Measurements from ENCODE around the gene CASP4.
"Not testable (repeated sequence)": the region's sequence is repeated elsewhere in the genome, so short reads cannot be mapped to it uniquely, and the experiment has no call there.

The CASP4 gene

GRCh38 chr11:104968355-104968855 is at the start of gene CASP4:
CASP4 (minus strand) TSS chr11:104968574; CDS start chr11:104968525, 49 bp downstream.
- DNase-seq = peak; percentile 55

GRCh38 chr11:105007463-105007862 is 39.1 kb upstream of the CASP4 start:
- DNase-seq = no peak

- no peak for DNase-seq
Observed at GRCh38 chr11:105005451-105005845, 37.1 kb upstream of the CASP4 start.

DNA sequence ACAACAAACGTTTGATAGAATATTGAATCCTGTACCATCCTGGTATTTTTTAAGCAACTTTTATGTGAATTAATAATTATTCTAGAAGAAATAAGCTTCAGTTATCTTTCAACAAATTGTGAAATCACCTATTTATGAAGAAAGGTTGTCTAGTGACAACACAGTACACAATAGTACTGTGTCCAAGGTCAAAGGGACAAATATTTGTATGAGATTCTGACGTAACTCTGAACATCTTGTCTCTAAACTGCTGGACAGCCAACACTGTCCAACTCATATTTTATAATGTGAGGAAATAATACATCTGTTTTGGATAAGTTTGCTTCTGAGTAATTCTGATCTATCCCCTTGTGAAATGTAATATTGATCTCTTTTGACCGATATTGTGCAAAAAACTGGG is 35.6 kb upstream of the CASP4 start:
- no peak for DNase-seq

GRCh38 chr11:105003151-105003550 is 34.8 kb upstream of the CASP4 start:
- DNase-seq = no peak

- peak; percentile 37 for DNase-seq
Observed at GRCh38 chr11:105000797-105001196, 32.4 kb upstream of the CASP4 start.

- DNase-seq = no peak
Observed at GRCh38 chr11:105000167-105000566, 31.8 kb upstream of the CASP4 start.

GRCh38 chr11:104999721-105000120 is 31.3 kb upstream of the CASP4 start:
- DNase-seq = no peak

- peak; percentile 54 for DNase-seq
Observed at GRCh38 chr11:104997288-104997687, 28.9 kb upstream of the CASP4 start.

DNA sequence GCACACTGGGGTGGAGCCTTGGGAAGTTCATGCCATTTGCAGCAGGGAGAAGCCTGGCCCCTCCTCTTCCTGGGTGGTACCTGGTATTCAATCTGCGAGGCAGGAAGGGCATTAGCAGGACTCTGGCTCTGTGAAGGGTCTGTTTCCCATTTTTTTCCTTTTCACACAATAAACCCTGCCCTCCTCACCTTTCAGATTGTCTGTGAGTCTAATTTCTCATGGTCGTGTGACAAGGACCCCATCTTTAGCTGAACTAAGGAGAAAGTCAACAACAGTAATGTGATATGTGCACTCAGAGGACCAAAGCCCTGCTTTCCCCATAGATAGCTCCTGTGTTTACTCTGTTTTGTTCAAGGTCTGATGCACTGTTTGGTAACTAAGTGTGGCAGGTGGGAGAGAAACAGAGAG is 26.6 kb upstream of the CASP4 start:
- DNase-seq = no peak

DNA sequence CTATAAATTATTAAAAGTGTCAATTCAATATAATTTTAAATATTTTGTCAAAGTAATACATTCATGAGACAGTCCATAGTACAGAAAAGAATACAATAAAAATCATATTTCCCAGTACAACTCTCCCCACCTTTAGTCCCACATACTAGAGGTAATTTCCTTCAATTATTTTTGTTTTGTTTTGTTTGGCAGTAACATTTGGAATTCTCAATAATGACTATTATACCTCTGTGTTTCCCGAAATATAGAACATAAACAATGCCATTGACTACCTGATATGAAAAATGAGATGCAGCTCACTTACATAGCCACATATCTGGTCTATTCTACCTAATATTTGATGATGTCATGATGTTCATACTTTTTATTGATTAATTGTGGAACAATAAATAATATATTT is 24.4 kb upstream of the CASP4 start:
- DNase-seq = no peak

GRCh38 chr11:104991994-104992393 is 23.6 kb upstream of the CASP4 start:
- no peak for DNase-seq

DNA sequence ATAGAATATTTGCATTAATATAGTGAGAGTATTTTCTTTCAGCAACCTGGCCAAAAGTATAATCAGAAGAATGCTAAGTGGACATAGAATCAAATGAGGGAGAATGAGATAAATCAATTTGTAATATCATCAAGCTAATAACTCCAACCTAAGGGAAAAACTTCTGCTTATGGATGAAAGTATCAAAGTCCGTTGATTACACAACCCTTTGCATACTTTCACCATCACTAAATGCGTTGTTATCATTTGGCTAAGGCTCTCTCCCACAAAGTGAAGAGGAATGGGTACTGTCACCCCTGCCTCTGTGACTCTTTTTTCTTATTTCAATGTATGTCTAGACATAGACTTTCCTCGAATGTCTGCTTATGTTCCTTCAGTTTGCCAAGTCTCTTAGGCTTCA is 16.4 kb upstream of the CASP4 start:
- DNase-seq = no peak

DNA sequence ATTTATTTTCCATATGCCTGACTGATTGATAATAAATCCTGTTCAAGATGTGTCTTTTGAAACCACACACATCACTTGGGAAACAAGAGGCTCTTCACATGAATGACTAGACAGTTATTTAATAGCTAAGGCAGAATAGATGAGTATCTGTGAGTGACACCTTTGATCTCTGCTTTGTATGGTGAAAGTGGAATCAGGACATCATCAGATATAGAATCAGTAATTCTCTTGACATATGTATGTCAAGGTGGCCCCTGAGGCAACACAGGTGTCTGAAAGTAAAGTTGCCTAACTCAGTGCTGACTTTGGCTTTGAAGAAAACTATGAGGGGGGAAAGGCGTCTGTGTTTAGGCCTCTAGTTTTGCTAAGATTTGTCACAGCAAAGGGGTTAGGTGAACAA is 11.5 kb upstream of the CASP4 start:
- no peak for DNase-seq

- no peak for DNase-seq
Observed at GRCh38 chr11:104973616-104974015, 5.2 kb upstream of the CASP4 start.

DNA sequence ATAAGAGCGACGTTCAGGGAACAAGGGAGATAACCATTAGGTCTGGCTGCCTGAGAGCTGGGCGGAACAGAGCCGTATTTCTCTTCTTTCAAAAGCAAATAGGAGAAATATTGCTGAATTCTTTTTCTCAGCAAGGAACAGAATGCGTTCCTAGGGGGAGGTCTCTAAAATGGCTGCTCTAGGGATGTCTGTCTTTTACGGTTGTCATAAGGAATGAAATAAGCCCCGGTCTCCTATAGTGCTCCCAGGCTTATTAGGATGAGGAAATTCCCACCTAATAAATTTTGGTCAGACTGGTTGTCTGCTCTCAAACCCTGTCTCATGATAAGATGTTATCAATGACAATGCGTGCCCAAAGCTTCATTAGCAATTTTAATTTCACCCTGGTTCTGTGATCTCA is 4.5 kb upstream of the CASP4 start:
- DNase-seq = not testable (repeated sequence)

- DNase-seq = no peak
Observed at GRCh38 chr11:104970756-104971155, 2.4 kb upstream of the CASP4 start.

- DNase-seq = no peak
Observed at GRCh38 chr11:104968856-104969776, 742 bp upstream of the CASP4 start.

DNA sequence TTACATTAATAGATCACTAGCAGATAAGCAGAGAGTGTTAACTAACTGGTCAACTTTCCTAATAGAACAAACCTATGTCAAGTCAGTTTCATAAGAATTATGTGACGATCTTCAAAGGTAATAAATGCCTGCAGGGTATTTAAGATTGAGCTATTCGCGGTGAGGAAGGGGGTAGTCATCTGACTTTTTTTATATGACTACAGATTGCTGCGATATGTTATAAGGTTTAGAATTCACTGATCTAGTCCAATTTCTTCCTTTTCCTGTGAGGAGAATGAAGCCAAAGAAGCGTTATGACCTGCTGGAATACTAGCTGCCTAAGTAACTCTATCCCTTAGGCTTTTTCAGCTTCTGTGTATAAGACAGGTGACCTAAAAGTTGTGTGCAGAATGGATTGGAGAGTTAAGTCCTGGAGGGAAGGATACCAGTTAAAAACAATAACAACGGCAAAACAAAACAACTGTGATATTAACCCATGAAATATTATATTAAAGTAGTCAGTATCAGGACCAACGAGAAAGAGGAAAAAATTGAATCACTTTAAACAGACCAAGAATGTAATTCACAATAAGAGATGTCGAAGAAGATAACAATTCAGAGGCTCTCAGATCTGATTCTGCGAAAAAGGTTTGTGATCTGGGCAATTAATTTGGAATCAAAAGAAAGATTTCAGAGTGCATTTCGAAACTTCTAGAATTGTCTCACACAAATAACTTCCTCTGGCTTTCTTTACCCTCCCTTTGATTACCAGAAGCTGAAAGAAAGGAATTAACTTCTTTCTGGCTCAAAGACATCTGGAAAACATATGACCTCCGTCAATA is 630 bp downstream of the CASP4 start:
- DNase-seq = no peak

GRCh38 chr11:104965735-104966134 is 2.6 kb downstream of the CASP4 start:
- no peak for DNase-seq

GRCh38 chr11:104964247-104964646 is 4.1 kb downstream of the CASP4 start:
- DNase-seq = no peak

GRCh38 chr11:104962852-104963251 is 5.5 kb downstream of the CASP4 start:
- no peak for DNase-seq

DNA sequence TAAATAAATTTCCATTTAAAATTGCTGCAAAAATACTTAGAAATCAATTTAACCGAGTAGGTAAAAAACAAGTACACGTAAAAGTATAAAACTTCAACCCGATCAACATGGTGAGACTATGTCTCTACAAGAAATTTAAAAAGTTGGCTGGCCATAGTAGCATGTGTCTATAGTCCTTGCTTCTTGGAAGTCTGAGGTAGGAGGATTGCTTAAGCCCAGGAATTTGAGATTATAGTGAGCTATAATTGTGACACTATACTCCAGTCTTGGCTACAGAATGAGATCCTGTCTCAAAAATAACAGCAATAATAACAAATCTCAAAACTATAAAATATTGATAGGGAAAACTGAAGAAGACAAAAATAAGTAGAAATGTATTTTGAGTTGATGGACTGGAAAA is 11.1 kb downstream of the CASP4 start:
- no peak for DNase-seq

GRCh38 chr11:104956528-104956927 is 11.8 kb downstream of the CASP4 start:
- no peak for DNase-seq

Data from OCI-M1 (cell line).